ENCODE results near the gene ODR4.

DNA sequence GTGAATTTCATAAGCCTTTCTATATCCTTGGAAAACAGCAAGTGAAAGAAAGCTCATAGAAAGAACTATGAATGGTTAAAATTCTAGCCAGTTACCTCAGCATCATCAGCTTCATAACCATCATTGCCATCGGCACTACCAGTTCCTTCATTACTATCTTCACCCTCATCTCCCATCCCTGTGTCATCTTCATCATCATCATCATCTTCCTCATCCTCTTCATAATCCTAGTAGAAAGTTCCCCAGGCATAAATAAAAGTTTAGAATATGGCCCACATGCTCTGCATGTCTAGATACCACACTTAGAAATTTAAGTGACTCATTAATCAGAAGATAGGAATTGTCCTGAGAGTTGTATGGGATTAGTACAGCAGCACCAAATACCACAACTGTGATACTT, 49.6 kb upstream of the ODR4 start:
- no peak for TF ChIP-seq YY1 (IDR thresholded peaks at IDR 0.05; ENCODE audit: insufficient read depth, insufficient read length)
- no peak for TF ChIP-seq ZNF274 (IDR thresholded peaks at IDR 0.05; ENCODE audit: low read depth, low read length)
